ENCODE measurements around the gene EEF2K. TPM values are rescaled to one million over a fixed set of nuclear protein-coding genes. Genes with fewer than 3 reads are reported as not detected.

EEF2K gene
- total and polyA plus RNA-seq, 2 of the 13 experiments (the other 11 are each of a cell fraction or from before 2014, with no cell fraction given), result 22.0 to 23.8 TPM

- TF ChIP-seq, protein P1, sequence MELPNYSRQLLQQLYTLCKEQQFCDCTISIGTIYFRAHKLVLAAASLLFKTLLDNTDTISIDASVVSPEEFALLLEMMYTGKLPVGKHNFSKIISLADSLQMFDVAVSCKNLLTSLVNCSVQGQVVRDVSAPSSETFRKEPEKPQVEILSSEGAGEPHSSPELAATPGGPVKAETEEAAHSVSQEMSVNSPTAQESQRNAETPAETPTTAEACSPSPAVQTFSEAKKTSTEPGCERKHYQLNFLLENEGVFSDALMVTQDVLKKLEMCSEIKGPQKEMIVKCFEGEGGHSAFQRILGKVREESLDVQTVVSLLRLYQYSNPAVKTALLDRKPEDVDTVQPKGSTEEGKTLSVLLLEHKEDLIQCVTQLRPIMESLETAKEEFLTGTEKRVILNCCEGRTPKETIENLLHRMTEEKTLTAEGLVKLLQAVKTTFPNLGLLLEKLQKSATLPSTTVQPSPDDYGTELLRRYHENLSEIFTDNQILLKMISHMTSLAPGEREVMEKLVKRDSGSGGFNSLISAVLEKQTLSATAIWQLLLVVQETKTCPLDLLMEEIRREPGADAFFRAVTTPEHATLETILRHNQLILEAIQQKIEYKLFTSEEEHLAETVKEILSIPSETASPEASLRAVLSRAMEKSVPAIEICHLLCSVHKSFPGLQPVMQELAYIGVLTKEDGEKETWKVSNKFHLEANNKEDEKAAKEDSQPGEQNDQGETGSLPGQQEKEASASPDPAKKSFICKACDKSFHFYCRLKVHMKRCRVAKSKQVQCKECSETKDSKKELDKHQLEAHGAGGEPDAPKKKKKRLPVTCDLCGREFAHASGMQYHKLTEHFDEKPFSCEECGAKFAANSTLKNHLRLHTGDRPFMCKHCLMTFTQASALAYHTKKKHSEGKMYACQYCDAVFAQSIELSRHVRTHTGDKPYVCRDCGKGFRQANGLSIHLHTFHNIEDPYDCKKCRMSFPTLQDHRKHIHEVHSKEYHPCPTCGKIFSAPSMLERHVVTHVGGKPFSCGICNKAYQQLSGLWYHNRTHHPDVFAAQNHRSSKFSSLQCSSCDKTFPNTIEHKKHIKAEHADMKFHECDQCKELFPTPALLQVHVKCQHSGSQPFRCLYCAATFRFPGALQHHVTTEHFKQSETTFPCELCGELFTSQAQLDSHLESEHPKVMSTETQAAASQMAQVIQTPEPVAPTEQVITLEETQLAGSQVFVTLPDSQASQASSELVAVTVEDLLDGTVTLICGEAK (IDR thresholded peaks at IDR 0.05), result no peak
- TF ChIP-seq, protein P1 (CRISPR knock-in tag; IDR thresholded peaks at IDR 0.05), result peak; percentile 83; the same call in 1 of the 2 replicates
- TF ChIP-seq WIZ (CRISPR knock-in tag; IDR thresholded peaks at IDR 0.05), result no peak
- TF ChIP-seq, protein P2, sequence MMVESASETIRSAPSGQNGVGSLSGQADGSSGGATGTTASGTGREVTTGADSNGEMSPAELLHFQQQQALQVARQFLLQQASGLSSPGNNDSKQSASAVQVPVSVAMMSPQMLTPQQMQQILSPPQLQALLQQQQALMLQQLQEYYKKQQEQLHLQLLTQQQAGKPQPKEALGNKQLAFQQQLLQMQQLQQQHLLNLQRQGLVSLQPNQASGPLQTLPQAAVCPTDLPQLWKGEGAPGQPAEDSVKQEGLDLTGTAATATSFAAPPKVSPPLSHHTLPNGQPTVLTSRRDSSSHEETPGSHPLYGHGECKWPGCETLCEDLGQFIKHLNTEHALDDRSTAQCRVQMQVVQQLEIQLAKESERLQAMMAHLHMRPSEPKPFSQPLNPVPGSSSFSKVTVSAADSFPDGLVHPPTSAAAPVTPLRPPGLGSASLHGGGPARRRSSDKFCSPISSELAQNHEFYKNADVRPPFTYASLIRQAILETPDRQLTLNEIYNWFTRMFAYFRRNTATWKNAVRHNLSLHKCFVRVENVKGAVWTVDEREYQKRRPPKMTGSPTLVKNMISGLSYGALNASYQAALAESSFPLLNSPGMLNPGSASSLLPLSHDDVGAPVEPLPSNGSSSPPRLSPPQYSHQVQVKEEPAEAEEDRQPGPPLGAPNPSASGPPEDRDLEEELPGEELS (CRISPR knock-in tag; IDR thresholded peaks at IDR 0.05), result peak; percentile 86
- TF ChIP-seq TGIF2 (CRISPR knock-in tag; IDR thresholded peaks at IDR 0.05), result peak; percentile 96
- TF ChIP-seq CREM (IDR thresholded peaks at IDR 0.05), result peak; percentile 57
- no peak for TF ChIP-seq CREM (CRISPR knock-in tag; IDR thresholded peaks at IDR 0.05)
- TF ChIP-seq ZNF329 (CRISPR knock-in tag; IDR thresholded peaks at IDR 0.05; ENCODE audit: low read depth), result peak; percentile 82; the same call in 1 of the 2 replicates
- TF ChIP-seq GATAD2A (CRISPR knock-in tag; IDR thresholded peaks at IDR 0.05), result peak; percentile 92
- TF ChIP-seq RXRB (CRISPR knock-in tag; IDR thresholded peaks at IDR 0.05; ENCODE audit: borderline replicate concordance), result peak; percentile 90
- no peak for TF ChIP-seq TBL1XR1 (IDR thresholded peaks at IDR 0.05; ENCODE audit: borderline replicate concordance, low read length, partially characterized antibody)
- peak; percentile 97 for TF ChIP-seq ZSCAN31 (CRISPR knock-in tag; IDR thresholded peaks at IDR 0.05; ENCODE audit: low read depth)
- no peak; the same call in 1 of the 2 replicates for TF ChIP-seq CC2D1A (CRISPR knock-in tag; IDR thresholded peaks at IDR 0.05)
- TF ChIP-seq YY1 (IDR thresholded peaks at IDR 0.05; ENCODE audit: insufficient read depth, insufficient replicate concordance, low read depth, low read length), result peak; percentile 36
- TF ChIP-seq GZF1 (CRISPR knock-in tag; IDR thresholded peaks at IDR 0.05), result peak; percentile 81; the same call in 1 of the 2 replicates
- TF ChIP-seq THAP8 (CRISPR knock-in tag; IDR thresholded peaks at IDR 0.05; ENCODE audit: borderline replicate concordance), result no peak
These were observed 13.6 kb upstream of the EEF2K start (continued) for GRCh38 chr16:22192261-22193062.

All from HepG2 (cell line).